ENCODE results near the gene NAV3. TPM values are rescaled to one million over a fixed set of nuclear protein-coding genes. Genes with fewer than 3 reads are reported as not detected.

The NAV3 gene
- total RNA-seq, 1 experiment from 2014 or later, result 3.0 TPM

DNA sequence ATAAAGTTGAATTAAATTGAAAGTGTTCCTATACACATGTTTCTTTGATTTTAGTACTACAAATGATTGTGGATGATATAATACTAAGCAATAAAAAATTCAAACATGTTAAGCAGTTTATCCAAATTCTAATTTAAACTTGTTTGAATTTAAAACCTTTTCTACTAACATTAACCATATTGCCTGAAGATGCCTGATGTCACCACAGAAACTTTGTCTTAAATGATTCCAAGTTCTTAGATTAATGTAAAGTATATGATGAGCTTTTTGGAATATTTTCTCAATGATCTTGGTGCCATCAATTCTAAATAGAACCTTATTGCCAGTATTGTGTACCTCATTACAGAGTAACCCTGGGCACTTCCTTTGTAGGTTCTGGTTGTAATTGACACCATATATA, 259.6 kb downstream of the NAV3 start:
- Histone ChIP-seq H3K18ac (ENCODE audit: insufficient read length, low read depth, low read length) (no peak overlapping the region), H3K23me2 (ENCODE audit: insufficient read length, low read depth, low read length, poor library complexity, severe bottlenecking) (no peaks in the 10 kb centered on the region), H3K79me1 (ENCODE audit: insufficient read depth, low read depth, low read length, poor library complexity, severe bottlenecking) (no peaks in the 10 kb centered on the region), H4K91ac (ENCODE audit: insufficient read length, low read depth, low read length) (no peak overlapping the region), H3T11ph (ENCODE audit: low read length) (no peak overlapping the region), H3K79me2 (ENCODE audit: insufficient read depth, low read length) (no peaks in the 10 kb centered on the region), H3K23ac (ENCODE audit: insufficient read length, low read depth, low read length) (no peak overlapping the region), H2BK15ac (ENCODE audit: low read depth, low read length) (no peak overlapping the region), H3K56ac (ENCODE audit: insufficient read length, low read depth, low read length) (no peak overlapping the region), H2BK5ac (ENCODE audit: insufficient read length, low read length) (no peak overlapping the region), H3K9me3 (ENCODE audit: control insufficient read depth, low read depth, low read length) (no peaks in the 10 kb centered on the region), H3K4ac (ENCODE audit: low read depth, low read length) (no peak overlapping the region), H3K9ac (ENCODE audit: extremely low read depth, insufficient read length, low read length) (no peak overlapping the region), H2BK20ac (ENCODE audit: low read depth, low read length, poor library complexity, severe bottlenecking) (no peak overlapping the region), H2BK12ac (ENCODE audit: insufficient read length, low read depth, low read length) (no peak overlapping the region), H2AFZ (ENCODE audit: low read length) (no peak overlapping the region), H4K8ac (replicated peaks; ENCODE audit: insufficient read length, low read depth, low read length) (no peak overlapping the region), H3K4me2 (ENCODE audit: insufficient read depth, insufficient read length, low read length) (no peak overlapping the region), H2AK5ac (ENCODE audit: insufficient read length, low read length) (no peak overlapping the region), H3K14ac (ENCODE audit: insufficient read depth, low read length) (no peak overlapping the region), H3K4me1 (ENCODE audit: insufficient read depth, low read length) (no peaks in the 10 kb centered on the region), H3K27me3 (ENCODE audit: insufficient read depth, low read length) (no peaks in the 10 kb centered on the region), H2BK120ac (ENCODE audit: low read depth, low read length, poor library complexity, severe bottlenecking) (no peak overlapping the region), H3K27ac (ENCODE audit: insufficient read length, low read depth, low read length) (no peak overlapping the region), H4K5ac (ENCODE audit: insufficient read length, low read depth, low read length) (no peak overlapping the region), H4K20me1 (ENCODE audit: control insufficient read depth, insufficient read depth, insufficient read length) (no peaks in the 10 kb centered on the region)
- no peaks in the 10 kb centered on the region for H3K4me1 Mint-ChIP-seq
- DNase-seq, result no peak
- no peak overlapping the region for H3K4me3 Mint-ChIP-seq
- TF ChIP-seq, protein P1, sequence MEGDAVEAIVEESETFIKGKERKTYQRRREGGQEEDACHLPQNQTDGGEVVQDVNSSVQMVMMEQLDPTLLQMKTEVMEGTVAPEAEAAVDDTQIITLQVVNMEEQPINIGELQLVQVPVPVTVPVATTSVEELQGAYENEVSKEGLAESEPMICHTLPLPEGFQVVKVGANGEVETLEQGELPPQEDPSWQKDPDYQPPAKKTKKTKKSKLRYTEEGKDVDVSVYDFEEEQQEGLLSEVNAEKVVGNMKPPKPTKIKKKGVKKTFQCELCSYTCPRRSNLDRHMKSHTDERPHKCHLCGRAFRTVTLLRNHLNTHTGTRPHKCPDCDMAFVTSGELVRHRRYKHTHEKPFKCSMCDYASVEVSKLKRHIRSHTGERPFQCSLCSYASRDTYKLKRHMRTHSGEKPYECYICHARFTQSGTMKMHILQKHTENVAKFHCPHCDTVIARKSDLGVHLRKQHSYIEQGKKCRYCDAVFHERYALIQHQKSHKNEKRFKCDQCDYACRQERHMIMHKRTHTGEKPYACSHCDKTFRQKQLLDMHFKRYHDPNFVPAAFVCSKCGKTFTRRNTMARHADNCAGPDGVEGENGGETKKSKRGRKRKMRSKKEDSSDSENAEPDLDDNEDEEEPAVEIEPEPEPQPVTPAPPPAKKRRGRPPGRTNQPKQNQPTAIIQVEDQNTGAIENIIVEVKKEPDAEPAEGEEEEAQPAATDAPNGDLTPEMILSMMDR (conservative IDR thresholded peaks at IDR 0.05), result no peak
- H3K36me3 Mint-ChIP-seq (ENCODE audit: insufficient read depth in 1 of 3, low read depth in 3 of 3), result no peaks in the 10 kb centered on the region
- H3K27ac Mint-ChIP-seq, result no peak overlapping the region
- H3K9me3 Mint-ChIP-seq, result no peaks in the 10 kb centered on the region
- H3K27me3 Mint-ChIP-seq (ENCODE audit: low read depth), result no peaks in the 10 kb centered on the region
